T-helper 17 cell (primary cell): ENCODE data around the gene AUTS2. TPM values are rescaled to one million over a fixed set of nuclear protein-coding genes. Genes with fewer than 3 reads are reported as not detected.

Source experiments
- ATAC-seq: fragments of 150-1000 bp; cut with Tn5 transposase; 2 replicates; pipeline ENCODE4 v1.10.0; 2021; ENCODE audit warnings: mild to moderate bottlenecking, moderate library complexity
- DNase-seq, 3 donors: peaks; one replicate each; pipeline versions ENCODE4 v3.0.0 to v3.0.0-alpha.2; 2020 to 2021
- H3K9me3 ChIP-seq: one replicate; pipeline ENCODE4 v1.7.0; 2013; ENCODE audit warnings: low read length, mild to moderate bottlenecking; ENCODE audit not compliant: control insufficient read depth, poor library complexity, severe bottlenecking
- H3K27ac Mint-ChIP-seq: one replicate; pipeline ENCODE4 v1.8.0; 2022; ENCODE audit warnings: mild to moderate bottlenecking, moderate library complexity, mixed read lengths
- H3K27me3 Mint-ChIP-seq: one replicate; pipeline ENCODE4 v1.8.0; 2022; ENCODE audit warnings: mixed read lengths
- H3K36me3 Mint-ChIP-seq: one replicate; pipeline ENCODE4 v1.8.0; 2022; ENCODE audit warnings: low read depth, mixed read lengths
- H3K4me1 Mint-ChIP-seq: one replicate; pipeline ENCODE4 v1.8.0; 2022; ENCODE audit warnings: mild to moderate bottlenecking, mixed read lengths
- H3K4me3 Mint-ChIP-seq: one replicate; pipeline ENCODE4 v1.8.0; 2022; ENCODE audit warnings: mild to moderate bottlenecking, moderate library complexity, mixed read lengths
- total RNA-seq, 4 donors: library from RNA in 2 of 4; stranded (reverse) in 2 of 4; gene quantifications; one replicate each; pipeline ENCODE4 v1.2.3 and lab custom pipeline; 2022 to 2026

The AUTS2 gene
- total RNA-seq, 2 donors from 2014 or later = 84.2 to 89.5 TPM

- Mint-ChIP-seq H3K27ac (no peak overlapping the region), H3K27me3 (peaks cover 10% of the 10 kb centered on the region), H3K4me1 (no peaks in the 10 kb centered on the region), H3K4me3 (no peak overlapping the region), H3K36me3 (no peaks in the 10 kb centered on the region)
- DNase-seq (no peak), ATAC-seq (no peak)
- H3K9me3 ChIP-seq = no peaks in the 10 kb centered on the region
Observed at GRCh38 chr7:69968969-69969556, 370.8 kb downstream of the AUTS2 start.

GRCh38 chr7:69981646-69982045, 383.4 kb downstream of the AUTS2 start:
- no peaks in the 10 kb centered on the region for H3K4me1 Mint-ChIP-seq
- H3K27ac Mint-ChIP-seq = no peak overlapping the region
- no peak for DNase-seq
- peaks cover 10% of the 10 kb centered on the region for H3K27me3 Mint-ChIP-seq
- H3K9me3 ChIP-seq = no peaks in the 10 kb centered on the region
- H3K36me3 Mint-ChIP-seq = no peaks in the 10 kb centered on the region
- H3K4me3 Mint-ChIP-seq = no peak overlapping the region
- ATAC-seq = no peak

- ATAC-seq (no peak), DNase-seq (no peak)
- Mint-ChIP-seq H3K4me3 (no peak overlapping the region), H3K36me3 (no peaks in the 10 kb centered on the region), H3K4me1 (no peaks in the 10 kb centered on the region), H3K27ac (no peak overlapping the region), H3K27me3 (peaks cover 10% of the 10 kb centered on the region)
- no peaks in the 10 kb centered on the region for H3K9me3 ChIP-seq
Observed at GRCh38 chr7:69982197-69982596, 383.9 kb downstream of the AUTS2 start.

GRCh38 chr7:69989551-69989950, 391.3 kb downstream of the AUTS2 start:
- H3K4me1 Mint-ChIP-seq = no peaks in the 10 kb centered on the region
- ATAC-seq (no peak), DNase-seq (no peak)
- H3K4me3 Mint-ChIP-seq = no peak overlapping the region
- H3K9me3 ChIP-seq = no peaks in the 10 kb centered on the region
- H3K36me3 Mint-ChIP-seq = no peaks in the 10 kb centered on the region
- peaks cover 14% of the 10 kb centered on the region for H3K27me3 Mint-ChIP-seq
- no peak overlapping the region for H3K27ac Mint-ChIP-seq

GRCh38 chr7:69992938-69993337, 394.7 kb downstream of the AUTS2 start:
- H3K36me3 Mint-ChIP-seq = no peaks in the 10 kb centered on the region
- peaks cover 10% of the 10 kb centered on the region for H3K27me3 Mint-ChIP-seq
- H3K4me3 Mint-ChIP-seq = no peak overlapping the region
- H3K4me1 Mint-ChIP-seq = no peaks in the 10 kb centered on the region
- no peak for ATAC-seq
- no peaks in the 10 kb centered on the region for H3K9me3 ChIP-seq
- H3K27ac Mint-ChIP-seq = no peak overlapping the region
- DNase-seq = no peak

- Mint-ChIP-seq H3K36me3 (no peaks in the 10 kb centered on the region), H3K4me3 (no peak overlapping the region), H3K4me1 (no peaks in the 10 kb centered on the region), H3K27ac (no peak overlapping the region), H3K27me3 (peaks cover 10% of the 10 kb centered on the region)
- H3K9me3 ChIP-seq = no peaks in the 10 kb centered on the region
- ATAC-seq = no peak
- no peak for DNase-seq
Observed at GRCh38 chr7:69994218-69994617, 395.9 kb downstream of the AUTS2 start.

- Mint-ChIP-seq H3K36me3 (no peaks in the 10 kb centered on the region), H3K4me1 (no peaks in the 10 kb centered on the region), H3K4me3 (no peak overlapping the region), H3K27ac (no peak overlapping the region), H3K27me3 (peaks cover 10% of the 10 kb centered on the region)
- no peaks in the 10 kb centered on the region for H3K9me3 ChIP-seq
- no peak for ATAC-seq
- no peak for DNase-seq
Observed at GRCh38 chr7:69994886-69995542, 396.7 kb downstream of the AUTS2 start.

GRCh38 chr7:69996121-69996520, 397.8 kb downstream of the AUTS2 start:
- Mint-ChIP-seq H3K27ac (no peak overlapping the region), H3K27me3 (peaks cover 3% of the 10 kb centered on the region), H3K36me3 (no peaks in the 10 kb centered on the region), H3K4me1 (no peaks in the 10 kb centered on the region), H3K4me3 (no peak overlapping the region)
- no peaks in the 10 kb centered on the region for H3K9me3 ChIP-seq
- DNase-seq = no peak
- no peak for ATAC-seq

- Mint-ChIP-seq H3K27me3 (no peaks in the 10 kb centered on the region), H3K4me1 (peaks cover 3% of the 10 kb centered on the region), H3K27ac (no peak overlapping the region), H3K36me3 (no peaks in the 10 kb centered on the region), H3K4me3 (no peak overlapping the region)
- DNase-seq (no peak), ATAC-seq (no peak)
- H3K9me3 ChIP-seq = no peaks in the 10 kb centered on the region
Observed at GRCh38 chr7:70000737-70001348, 402.6 kb downstream of the AUTS2 start.

- DNase-seq = no peak
- H3K27me3 Mint-ChIP-seq = no peaks in the 10 kb centered on the region
- H3K4me1 Mint-ChIP-seq = peaks cover 11% of the 10 kb centered on the region
- H3K9me3 ChIP-seq = no peaks in the 10 kb centered on the region
- H3K36me3 Mint-ChIP-seq = no peaks in the 10 kb centered on the region
- H3K4me3 Mint-ChIP-seq = peak overlapping the region; percentile 4
- H3K27ac Mint-ChIP-seq = no peak overlapping the region
- no peak for ATAC-seq
Observed at GRCh38 chr7:70005480-70005879, 407.2 kb downstream of the AUTS2 start.

- peaks cover 11% of the 10 kb centered on the region for H3K4me1 Mint-ChIP-seq
- no peak overlapping the region for H3K4me3 Mint-ChIP-seq
- H3K27ac Mint-ChIP-seq = no peak overlapping the region
- no peaks in the 10 kb centered on the region for H3K27me3 Mint-ChIP-seq
- no peaks in the 10 kb centered on the region for H3K9me3 ChIP-seq
- DNase-seq (no peak), ATAC-seq (no peak)
- H3K36me3 Mint-ChIP-seq = no peaks in the 10 kb centered on the region
Observed at GRCh38 chr7:70005891-70006260, 407.6 kb downstream of the AUTS2 start.

GRCh38 chr7:70006261-70006920, 408.1 kb downstream of the AUTS2 start:
- Mint-ChIP-seq H3K27me3 (no peaks in the 10 kb centered on the region), H3K27ac (no peak overlapping the region), H3K36me3 (no peaks in the 10 kb centered on the region), H3K4me1 (peaks cover 11% of the 10 kb centered on the region), H3K4me3 (no peak overlapping the region)
- ATAC-seq (no peak), DNase-seq (no peak)
- H3K9me3 ChIP-seq = no peaks in the 10 kb centered on the region

GRCh38 chr7:70008466-70008865, 410.2 kb downstream of the AUTS2 start:
- H3K4me1 Mint-ChIP-seq = peaks cover 11% of the 10 kb centered on the region
- H3K27ac Mint-ChIP-seq = no peak overlapping the region
- no peaks in the 10 kb centered on the region for H3K36me3 Mint-ChIP-seq

More at GRCh38 chr7:70008466-70008865, 410.2 kb downstream of the AUTS2 start:
- DNase-seq (no peak), ATAC-seq (no peak)
- no peak overlapping the region for H3K4me3 Mint-ChIP-seq
- H3K27me3 Mint-ChIP-seq = no peaks in the 10 kb centered on the region
- no peaks in the 10 kb centered on the region for H3K9me3 ChIP-seq
